ENCODE data around the gene BCOR.

DNA sequence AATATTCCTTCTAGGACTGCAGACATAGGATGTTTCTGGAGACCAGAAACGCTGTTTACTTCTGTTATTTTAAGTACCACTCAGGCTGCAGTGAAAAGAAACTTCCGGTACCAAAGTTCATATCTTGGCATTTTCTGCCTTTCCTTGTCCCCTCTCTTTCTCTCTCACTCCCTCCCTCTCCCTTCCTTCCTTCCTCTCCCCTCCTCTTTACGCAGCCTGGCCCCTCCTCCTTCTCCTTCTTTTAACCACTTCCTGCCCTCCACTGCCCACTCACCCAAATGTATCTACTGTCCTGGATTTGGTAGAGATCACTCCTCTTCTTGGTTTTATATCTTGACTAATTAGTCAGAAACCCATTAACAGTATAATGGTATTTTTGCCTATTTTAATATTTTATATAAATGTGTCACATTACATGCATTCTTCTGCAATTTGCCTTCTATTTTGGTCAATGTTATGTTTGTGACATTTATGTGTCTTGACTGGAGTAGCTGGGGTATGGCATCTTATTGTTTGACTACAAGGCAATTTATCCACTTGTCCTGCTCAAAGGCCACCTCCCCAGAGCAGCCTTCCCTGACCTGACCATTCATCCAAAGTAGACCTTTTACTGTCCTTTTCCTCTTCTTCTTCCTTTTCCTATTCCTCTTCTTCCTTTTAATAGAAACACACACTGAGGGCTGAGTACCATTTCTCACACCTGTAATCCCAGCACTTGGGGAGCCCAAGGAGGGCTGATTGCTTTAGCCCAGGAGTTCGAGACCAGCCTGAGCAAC is 56.9 kb downstream of the BCOR start:
- TF ChIP-seq, protein P1, sequence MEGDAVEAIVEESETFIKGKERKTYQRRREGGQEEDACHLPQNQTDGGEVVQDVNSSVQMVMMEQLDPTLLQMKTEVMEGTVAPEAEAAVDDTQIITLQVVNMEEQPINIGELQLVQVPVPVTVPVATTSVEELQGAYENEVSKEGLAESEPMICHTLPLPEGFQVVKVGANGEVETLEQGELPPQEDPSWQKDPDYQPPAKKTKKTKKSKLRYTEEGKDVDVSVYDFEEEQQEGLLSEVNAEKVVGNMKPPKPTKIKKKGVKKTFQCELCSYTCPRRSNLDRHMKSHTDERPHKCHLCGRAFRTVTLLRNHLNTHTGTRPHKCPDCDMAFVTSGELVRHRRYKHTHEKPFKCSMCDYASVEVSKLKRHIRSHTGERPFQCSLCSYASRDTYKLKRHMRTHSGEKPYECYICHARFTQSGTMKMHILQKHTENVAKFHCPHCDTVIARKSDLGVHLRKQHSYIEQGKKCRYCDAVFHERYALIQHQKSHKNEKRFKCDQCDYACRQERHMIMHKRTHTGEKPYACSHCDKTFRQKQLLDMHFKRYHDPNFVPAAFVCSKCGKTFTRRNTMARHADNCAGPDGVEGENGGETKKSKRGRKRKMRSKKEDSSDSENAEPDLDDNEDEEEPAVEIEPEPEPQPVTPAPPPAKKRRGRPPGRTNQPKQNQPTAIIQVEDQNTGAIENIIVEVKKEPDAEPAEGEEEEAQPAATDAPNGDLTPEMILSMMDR (IDR thresholded peaks at IDR 0.05): no peak
- no peak for TF ChIP-seq POLR2A (IDR thresholded peaks at IDR 0.05)
